HG02763 (cell line): ENCODE data around the gene PSMA3.

Source experiments
- ATAC-seq: cut with Tn5 transposase; IDR thresholded peaks from one replicate; pipeline ENCODE4 v1.9.1; 2021; ENCODE audit warnings: mild to moderate bottlenecking, moderate library complexity; ENCODE audit not compliant: unreplicated experiment

PSMA3 gene

DNA sequence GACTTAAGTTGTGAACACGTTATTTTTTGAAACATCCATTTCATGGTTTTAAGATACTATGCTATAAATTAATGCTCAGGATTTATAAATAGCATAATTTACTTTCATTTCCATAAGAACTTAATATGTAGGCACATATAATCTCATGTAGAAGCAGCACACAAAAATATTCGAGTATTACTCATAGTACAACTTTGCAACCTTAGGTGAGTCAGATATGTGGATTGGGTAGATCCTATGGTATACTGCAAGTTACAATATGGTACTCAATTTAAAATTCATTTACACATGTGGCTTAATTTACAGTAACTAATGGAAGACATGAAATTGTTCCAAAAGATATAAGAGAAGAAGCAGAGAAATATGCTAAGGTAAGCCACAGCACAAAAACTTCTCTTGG is 26.0 kb downstream of the PSMA3 start:
- no peak for ATAC-seq

DNA sequence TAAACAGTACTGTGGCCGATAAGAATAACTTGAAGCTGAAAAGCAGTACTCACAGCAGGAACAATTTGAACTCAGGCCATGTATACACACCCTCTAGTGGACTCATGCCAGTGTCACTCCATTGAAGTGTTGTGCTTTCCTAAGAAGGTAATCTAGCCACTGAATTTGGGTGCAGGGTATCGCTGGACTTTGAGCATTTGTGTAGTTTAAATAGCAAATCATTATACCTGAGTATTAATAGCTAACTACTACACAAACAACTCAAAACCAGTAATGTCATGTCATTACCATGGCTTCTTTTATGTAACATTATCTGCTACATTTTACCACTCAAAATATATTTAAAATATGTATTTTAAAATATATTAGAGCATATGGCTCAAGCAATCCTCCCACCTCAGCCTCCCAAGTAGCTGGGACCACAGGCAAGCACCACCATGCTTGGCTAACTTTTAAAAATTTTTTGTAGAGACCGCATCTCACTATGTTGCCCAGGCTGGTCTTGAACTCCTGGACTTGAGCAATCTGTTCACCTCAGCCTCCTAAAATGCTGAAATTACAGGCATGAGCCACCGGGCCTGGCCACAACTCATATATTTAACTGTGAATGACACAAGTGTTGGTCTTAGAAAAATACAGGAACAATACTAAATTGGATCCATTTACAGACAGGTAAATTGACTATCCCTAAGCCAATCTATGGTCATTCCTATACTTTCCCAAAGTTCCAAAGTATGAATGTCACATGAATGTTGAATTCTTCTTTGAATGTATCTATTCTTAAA is 28.1 kb downstream of the PSMA3 start:
- no peak for ATAC-seq

DNA sequence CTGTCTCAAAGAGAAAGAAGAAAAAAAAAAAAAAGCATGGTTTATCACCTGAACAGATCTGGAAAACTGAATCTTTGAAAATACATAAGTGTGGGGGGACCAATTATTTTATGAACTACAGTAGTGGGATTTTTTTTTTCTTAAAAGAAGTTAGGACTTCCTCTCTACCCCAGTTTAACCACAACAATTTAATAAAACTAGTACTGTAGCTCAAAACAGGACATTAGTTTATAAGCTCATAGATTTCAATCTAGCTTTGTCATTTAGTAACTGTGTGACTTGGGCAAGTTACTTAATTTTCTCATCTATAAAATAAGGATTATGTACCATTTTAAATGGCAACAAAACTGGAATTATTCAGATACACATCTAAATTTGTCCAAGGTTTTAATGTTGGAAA is 30.2 kb downstream of the PSMA3 start:
- no peak for ATAC-seq

DNA sequence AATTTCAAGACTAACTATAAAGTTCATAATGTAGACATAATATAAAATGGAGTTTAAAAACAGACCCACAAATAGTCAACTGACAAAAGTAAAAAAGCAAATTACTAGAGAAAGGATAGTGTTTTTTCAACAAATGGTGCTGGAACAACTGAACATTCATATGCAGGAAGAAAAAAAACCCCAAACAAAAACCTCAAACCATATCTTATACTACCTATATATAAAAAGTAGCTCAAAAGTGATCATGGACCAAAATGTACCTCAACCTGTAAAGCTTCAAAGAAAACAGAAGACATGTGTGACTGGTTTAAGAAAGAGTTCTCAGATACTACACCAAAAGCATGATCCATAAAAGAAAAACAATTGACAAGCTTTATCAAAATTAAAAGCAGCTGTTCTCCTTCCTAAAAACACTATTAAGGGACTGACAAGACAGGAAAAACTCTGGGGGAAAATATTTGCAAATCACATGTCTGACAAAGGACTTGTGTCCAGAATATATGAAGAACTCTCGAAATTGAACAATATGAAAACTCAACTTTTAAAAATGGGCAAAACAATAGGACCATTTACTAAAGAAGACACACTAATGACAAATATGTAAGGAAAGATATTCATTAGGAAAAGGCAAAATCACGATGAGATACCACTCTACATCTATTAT is 31.0 kb downstream of the PSMA3 start:
- no peak for ATAC-seq

DNA sequence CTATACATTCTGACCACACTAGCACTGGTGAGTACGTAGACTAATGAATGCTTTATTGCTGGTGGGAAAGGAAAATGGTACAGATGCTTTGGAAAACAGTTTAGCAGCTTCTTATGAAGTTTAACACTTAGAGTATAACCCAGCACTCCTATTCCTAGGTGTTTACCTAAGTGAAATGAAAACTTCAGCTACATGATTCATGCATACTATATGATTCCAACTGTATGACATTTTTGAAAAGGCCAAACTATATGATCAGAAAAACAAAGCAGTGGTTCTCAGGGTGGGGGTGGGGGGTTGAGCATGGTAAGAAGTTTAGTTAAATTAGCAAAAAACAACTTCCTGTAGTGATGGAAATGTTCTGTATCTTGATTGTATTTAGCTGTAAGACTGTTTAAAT is 31.6 kb downstream of the PSMA3 start:
- no peak for ATAC-seq

DNA sequence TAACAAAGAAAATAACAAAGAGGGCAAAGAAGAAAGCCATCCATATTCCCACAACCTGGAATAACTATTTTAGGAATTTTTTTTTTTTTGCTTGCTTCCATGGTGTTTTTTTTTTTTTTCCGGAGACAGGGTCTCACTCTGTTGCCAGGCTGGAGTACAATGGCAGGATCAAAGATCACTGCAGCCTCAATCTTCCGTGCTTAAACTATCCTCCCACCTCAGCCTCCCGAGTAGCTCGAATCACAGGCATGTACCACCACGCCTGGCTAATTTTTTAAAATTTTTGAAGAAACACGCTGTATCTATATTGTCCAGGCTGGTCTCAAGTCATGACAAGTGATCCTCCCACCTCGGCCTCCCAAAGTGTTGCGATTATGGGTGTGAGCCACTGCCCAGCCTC is 33.5 kb downstream of the PSMA3 start:
- ATAC-seq, result no peak

DNA sequence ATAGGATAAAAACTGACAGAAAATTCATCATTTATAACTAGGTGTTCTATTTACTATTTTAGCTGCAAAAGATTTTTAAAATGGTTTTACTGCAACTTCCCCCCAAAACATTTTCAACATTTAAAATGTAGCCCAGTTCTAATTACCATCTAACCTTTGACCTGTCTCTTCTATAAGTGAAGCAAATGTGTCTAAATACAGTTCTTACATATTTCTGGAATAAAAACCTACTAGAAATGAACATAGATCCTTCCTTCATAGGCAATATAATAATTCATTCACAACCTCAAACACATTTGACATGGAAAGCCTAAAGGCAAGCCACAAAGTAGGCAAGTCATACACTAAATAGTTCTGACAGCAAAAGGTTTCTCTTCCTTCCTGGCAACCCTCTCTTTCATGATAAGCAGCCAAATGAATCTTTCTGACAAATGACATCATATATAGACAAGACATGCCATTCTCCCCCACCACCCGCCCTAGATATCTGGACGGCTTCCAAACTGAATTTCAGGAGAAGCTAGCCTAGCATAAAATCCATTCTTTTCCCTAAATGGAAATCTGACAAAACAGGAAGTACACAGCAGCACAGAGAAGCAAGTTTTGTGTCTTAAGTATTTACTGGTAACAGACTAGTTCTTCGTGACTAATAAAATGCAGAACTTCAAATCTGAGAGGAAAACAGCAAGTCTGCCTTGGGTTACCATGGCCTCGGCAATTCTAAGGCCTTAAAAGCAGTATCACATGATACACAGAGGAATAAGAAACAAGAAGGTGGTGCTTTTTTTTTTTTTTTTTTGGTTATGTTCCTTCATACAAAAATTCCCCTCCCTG is 36.5 kb downstream of the PSMA3 start:
- ATAC-seq, result no peak

DNA sequence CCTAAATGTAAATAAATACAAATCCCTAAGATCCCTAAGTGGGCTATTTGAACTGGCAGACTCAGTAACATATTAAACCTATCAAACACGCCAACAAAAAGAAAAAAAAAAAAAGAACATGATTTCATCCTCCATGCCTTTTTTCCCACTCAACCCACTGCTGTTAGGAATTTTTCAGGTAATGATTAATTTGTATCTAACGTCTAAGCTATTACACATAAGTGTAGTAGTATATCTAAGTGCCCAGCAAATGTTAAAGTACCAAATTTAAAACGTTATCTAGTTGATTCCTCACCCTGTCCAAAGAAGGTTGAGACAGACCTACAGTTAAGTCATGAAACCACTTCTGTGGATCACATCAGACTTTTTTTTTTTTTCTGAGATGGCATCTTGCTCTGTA is 37.3 kb downstream of the PSMA3 start:
- no peak for ATAC-seq

DNA sequence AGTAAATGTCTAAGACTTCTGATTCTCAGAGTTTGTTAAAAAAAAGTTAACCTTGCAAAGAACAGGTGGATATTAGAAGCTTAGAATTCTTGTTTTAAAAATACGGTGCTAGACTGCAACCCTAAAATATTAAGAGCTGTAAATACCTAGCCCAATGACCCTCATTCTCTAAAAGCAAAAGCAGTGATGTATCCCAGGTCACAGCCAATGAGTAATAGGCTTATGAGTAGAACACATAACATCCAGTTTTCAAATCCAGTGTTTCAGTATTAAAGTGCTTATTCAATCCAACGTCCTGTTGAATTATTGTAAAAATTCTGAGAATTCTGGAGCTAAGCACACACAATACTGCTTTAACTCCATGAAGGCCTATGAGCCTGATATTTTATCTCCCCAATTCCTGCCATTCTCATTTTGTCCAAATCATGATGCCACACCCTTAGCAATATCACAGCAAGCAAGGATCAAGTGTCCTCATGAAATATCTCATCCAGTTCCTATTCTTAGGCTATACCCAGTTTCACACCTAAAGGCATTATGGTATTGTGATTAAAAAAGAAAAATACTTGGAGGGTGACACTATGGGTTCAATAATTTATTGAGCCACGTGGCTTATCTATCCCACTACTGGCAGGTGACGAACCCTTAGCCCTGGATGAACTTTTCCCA is 38.4 kb downstream of the PSMA3 start:
- no peak for ATAC-seq

DNA sequence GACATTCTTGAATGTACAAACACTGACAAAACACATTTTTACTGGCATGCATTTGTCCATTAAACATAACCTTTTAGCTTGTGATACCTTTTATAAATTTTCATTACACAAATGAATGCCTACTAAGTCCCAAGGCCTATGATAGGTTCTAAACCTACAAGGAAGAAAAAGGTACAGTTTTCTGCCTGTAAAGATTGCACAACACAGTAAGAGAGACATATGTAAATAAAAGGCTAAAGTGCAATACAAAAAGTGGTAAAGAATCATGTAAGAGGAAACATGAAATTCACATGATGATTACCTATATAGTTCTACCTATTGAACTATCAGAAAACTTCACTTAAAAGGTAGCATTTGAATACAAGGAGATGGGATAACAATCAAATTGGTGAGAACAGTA is 39.1 kb downstream of the PSMA3 start:
- ATAC-seq, result no peak

DNA sequence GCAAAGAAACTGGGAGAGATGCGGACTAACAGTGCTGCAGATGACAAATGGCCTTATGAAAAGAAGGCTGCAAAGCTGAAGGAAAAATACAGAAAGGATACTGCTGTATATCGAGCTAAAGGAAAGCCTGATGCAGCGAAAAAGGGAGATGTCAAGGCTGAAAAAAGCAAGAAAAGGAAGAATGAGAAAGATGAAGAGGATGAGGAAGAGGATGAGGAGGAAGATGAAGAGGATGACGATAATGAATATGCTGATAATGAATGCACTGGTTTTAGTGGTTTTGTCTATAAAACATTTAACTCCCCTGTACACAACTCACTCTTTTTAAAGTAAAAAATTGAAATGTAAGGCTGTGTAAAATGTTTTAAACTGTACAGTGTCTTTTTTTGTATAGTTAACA is 40.5 kb downstream of the PSMA3 start:
- ATAC-seq, result no peak

DNA sequence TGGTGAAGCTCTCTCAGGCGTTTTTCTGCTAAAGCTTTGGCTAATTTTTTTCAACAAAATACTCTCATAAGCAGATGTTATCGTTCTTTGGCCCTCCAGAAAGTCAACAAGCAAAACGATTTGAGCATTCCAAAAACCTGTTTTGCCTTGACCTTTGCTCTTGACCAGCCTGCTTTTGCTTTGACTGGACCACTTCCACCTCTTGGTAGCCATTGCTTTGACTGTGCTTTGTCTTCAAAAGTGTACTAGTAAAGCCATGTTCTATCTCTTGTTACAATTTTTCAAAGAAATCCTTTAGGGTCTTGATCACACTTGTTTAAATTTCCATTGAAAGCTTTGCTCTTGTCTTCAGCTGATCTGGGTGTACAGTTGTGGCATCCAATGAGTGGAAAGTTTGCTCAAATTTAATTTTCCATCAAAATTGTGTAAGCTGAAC is 43.0 kb downstream of the PSMA3 start:
- no peak for ATAC-seq

DNA sequence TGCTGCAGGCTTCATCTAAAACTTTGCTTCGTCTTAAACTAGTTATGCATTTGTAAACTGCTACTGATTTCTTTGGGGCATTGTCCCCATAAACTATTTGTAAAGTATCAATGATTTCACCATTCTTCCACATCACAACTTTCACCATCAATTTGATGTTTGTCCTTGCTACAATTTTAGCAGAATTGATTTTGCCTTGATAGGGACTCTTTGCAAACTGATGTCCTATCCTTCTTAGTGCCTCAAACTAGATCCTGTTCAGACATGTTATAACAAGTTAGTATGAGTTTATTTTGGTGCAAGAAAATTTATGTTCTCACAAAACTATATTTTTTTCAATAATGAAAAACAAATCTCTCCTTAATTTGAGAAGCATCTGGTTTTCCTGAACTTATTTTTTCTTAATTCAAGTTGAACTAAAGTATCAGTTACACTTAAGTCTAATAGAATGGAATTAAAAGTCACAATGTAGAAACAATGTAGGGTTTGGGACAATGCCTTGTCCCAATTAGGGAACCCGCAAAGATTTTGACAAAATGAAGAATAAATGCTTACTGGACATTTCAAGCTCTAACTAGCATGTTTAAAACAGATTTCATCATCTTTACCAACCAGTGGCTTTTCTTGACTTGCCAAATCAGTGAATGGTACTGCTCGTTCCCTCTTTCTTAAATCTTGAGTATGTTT is 43.6 kb downstream of the PSMA3 start:
- no peak for ATAC-seq

DNA sequence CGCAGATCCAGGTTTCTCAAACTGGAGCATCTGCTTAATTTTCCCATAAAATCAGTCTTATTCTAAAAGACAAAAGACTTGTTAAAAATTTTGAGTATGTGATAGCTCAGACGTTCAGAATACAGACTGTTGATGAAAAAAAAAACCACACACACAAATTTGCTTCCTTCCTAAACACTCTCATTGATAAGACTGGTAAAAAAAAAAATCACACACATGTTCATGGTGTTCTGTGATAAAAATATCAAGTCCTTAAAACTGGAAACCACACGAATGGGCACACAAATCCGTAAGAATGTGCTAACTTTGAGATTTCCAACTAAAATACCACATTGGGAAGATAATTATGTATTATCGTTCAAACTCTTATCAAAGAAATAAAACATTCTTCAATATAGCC is 47.0 kb downstream of the PSMA3 start:
- ATAC-seq, result no peak

DNA sequence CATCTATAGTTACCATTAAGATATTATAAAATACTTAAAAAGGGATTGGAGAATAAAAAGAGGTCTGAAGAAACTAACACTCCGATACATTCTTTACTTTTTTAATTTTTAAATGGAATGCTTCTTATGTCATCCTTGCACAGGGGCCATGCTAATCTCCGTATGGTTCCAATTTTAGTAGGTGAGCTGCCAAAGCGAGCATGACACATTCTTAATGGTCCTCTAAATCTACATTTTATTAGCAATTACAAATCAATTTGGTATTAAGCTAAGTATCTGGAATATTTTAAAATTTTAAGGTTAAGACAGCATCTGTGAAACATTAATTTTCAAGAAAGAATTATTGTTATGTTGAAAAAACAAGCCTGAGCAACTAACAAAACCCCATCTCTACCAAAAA is 47.5 kb downstream of the PSMA3 start:
- ATAC-seq, result no peak

DNA sequence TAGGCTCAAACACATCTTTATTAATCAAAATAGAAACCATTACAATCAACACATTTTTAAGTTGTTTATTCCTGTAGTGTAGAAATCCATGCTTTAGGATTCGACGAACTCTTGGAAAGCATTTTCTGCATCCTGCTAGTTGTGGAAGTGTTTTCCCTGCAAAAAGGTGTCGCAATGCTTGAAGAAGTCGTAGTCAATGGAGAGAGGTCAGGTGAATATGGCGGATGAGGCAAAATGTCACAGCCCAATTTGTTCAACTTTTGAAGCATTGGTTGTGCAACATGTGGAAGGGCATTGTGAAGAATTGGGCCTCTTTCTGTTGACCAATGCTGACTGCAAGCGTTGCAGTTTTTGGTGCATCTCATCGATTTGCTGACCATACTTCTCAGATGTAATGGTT is 49.6 kb downstream of the PSMA3 start:
- ATAC-seq, result no peak

DNA sequence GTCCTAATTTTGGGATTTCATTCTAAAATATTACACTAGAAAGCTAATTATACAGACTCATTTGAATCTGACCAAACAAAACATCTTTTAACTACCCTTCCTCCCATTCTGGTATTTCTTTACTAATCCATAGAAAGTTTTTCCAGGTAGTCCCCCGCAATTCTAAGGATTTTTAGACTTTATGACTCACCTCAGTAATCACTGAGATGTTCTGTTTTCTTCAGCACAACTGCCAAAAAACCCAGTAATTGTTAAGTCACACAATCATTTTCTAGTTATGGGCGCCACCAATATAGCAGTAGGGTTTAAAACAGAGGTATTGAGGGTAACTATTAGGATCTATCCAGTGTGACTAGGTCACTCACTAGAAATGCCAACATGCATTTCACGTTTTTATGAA is 52.1 kb downstream of the PSMA3 start:
- no peak for ATAC-seq

DNA sequence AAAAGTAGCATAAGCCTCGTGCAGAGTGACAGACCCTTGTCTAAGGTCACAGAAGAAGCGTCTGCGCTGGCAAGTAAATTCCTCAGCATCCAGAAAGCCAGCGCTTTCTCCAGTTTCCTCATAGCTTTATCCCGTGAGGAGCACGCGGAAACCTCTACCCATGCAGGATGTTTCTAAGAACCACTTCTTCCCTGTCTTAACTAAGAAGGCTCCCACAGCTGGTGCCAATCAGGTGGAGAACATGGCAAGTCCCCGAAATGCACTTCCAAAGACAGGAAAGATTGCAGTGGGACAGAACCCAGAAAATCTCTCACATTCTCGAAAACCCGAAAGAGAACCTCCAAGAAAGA is 52.7 kb downstream of the PSMA3 start:
- no peak for ATAC-seq

DNA sequence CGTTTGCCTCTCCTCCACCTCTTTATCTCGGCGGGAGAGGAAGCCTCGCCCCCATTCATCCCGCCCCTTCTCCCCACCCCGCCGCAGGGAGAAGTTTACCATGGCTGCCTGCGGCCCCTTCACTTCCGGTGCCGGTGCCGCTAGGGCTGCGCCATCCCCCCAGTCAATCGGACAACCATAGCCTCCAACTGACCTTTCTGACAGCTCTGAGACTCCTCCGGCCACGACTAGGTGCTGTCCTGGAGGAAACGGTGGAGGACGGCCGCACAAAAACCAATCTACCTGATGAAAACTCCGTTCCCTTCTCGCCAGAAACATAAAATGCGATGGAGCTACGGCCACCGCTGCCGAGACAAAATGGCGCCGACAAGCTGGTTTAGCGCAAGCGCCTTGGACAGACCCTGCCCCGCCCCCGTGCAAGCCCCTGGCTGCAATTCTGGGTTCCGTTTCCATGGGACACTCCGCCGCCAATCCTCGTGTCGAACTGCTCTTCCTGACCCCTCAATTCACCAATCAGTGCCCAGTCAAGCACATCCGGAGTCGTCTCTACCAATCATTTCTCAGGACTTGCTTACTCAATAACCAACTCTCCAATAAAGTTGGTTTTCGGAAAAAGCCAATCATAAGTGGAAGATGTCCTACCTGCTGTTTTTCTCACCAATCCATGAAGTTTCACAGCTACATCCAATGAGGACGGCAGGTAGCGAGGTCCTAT is 53.3 kb downstream of the PSMA3 start:
- peak; percentile 81 for ATAC-seq
